Fibroblast of villous mesenchyme (primary cell): ENCODE measurements around the gene FNDC5. TPM values are rescaled to one million over a fixed set of nuclear protein-coding genes. Genes with fewer than 3 reads are reported as not detected.

Experiments
- DNase-seq: peaks from one replicate; pipeline ENCODE4 v3.0.0-alpha.2; 2010; ENCODE audit warnings: low read depth
- H3K4me3 ChIP-seq: 2 replicates; pipeline ENCODE4 v1.5.1; 2011; ENCODE audit warnings: low read depth, mild to moderate bottlenecking, low read length
- total RNA-seq: library from RNA; depleted of rRNA; stranded (reverse); fragments of >200 nt; gene quantifications from 2 replicates; pipeline ENCODE4 v1.2.3, GENCODE V29; 2012
- TF ChIP-seq, protein P1 (sequence below): IDR thresholded peaks from 2 replicates; pipeline ENCODE4 v1.5.1; 2012; ENCODE audit warnings: low read depth, mild to moderate bottlenecking, low read length; ENCODE audit not compliant: insufficient read depth

Gene FNDC5
- total RNA-seq, 1 donor = 0.43 TPM

DNA sequence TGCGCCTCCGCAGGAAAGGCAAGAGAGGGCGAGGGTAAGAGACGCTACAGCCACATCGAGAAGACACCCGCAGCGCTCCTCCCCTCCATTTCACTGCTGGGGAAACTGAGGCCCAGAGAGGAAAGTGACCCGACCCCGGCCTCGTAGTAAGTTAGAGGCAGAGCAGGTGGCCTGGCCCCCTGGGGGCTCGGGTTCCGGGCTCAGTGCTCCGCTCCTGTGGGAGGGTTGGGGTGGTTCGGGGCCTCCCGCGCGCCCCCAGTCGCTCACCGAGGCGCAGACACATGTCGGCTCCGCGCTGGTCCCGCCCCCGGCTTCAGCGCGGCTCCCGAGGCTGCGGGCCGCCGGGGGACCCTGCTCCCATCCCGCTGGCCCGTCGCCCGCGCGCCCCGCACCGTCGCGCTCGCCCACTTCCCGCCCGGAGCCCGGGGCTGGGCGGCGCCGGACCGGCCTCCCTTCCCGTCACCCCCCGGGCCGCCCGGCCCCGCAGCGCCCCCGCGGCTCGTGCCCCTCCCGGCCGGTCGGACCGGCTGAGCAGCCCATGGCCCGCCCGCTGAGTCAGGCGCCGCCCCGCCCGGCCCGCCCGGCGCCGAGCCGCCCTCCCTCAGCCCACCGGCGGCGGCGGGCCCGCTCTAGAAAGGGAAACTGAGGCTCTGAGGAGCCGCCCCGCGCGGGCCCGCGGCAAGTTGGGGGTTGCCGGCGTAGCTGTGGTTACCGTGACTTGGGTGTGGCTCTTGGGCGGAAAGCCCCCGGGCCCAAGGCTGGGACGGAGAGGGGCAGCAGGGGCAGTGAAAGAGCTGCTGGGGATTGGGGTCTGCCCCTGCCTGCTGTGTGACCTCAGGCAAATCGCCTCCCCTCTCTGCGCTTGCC lies 30.5 kb upstream of the FNDC5 start, which contains the start of gene TMEM54:
TMEM54 (minus strand) TSS at position 434 of the 867 bp plus-strand sequence; CDS start at position 283, 151 bp downstream.
- TF ChIP-seq, protein P1, sequence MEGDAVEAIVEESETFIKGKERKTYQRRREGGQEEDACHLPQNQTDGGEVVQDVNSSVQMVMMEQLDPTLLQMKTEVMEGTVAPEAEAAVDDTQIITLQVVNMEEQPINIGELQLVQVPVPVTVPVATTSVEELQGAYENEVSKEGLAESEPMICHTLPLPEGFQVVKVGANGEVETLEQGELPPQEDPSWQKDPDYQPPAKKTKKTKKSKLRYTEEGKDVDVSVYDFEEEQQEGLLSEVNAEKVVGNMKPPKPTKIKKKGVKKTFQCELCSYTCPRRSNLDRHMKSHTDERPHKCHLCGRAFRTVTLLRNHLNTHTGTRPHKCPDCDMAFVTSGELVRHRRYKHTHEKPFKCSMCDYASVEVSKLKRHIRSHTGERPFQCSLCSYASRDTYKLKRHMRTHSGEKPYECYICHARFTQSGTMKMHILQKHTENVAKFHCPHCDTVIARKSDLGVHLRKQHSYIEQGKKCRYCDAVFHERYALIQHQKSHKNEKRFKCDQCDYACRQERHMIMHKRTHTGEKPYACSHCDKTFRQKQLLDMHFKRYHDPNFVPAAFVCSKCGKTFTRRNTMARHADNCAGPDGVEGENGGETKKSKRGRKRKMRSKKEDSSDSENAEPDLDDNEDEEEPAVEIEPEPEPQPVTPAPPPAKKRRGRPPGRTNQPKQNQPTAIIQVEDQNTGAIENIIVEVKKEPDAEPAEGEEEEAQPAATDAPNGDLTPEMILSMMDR = no peak
- H3K4me3 ChIP-seq = peak within 1 kb of the TSS; percentile 68
- DNase-seq = no peak

DNA sequence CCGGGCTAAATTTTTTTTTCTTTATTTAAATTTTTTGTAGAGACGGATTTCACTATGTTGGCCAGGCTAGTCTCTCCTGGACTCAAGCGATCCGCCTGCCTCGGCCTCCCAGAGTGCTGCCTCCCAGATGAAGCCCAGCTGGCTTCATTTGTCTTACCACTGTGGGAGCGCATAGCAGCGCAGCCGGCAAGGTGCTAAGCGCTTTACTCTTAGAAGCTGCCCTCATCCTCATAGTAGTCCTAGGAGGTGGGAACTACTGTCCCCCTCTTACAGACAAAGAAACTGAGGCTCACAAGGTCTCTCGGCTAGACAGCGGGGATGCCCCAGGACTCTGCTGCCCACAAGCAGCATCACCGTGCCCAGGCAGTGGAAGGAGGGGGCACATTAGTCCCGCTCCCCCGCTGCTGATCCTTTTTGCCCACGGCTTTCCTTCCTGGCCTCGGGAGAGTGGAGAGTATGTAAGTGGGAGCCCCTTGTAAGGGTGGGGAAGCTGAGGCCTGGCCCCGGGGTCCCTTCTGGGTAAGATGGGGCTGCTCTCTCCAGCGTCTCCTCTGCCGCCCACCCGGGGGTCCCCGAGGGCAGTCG lies 29.8 kb upstream of the FNDC5 start:
- H3K4me3 ChIP-seq = peak overlapping the region; percentile 68
- DNase-seq = no peak
- TF ChIP-seq, protein P1 = no peak

DNA sequence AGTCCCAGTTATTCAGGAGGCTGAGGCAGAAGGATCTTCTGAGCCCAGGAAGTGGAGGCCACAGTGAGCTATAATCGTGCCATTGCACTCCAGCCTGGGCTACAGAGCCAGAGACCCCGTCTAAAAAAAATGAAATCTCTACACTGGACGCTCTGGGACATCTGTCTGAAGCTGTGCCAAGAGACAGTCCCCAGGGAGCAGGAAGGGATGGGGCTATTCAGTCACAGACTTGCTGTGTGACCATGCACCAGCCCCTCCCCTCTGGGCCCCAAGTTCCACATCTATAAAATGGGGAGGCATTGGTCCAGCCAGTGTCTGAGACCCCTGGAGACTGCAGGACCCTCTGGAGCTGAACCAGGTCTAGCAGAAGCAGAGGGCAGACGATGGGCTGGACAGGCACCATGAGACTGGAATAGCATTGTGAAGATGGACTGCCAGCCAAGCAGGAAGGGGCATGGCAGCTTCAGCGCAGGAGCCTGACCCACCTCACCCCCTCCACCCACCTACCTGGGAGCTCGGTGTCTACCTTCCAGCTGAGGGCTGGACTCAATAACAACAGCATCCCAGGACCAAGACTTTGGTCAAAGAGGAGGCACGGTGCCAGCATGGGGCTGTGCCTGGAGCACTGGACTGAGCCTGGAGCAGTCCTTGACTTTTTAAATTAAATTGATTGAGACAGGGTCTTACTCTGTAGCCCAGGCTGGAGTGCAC lies 29.0 kb upstream of the FNDC5 start:
- TF ChIP-seq, protein P1 = no peak
- no peak overlapping the region for H3K4me3 ChIP-seq
- no peak for DNase-seq

DNA sequence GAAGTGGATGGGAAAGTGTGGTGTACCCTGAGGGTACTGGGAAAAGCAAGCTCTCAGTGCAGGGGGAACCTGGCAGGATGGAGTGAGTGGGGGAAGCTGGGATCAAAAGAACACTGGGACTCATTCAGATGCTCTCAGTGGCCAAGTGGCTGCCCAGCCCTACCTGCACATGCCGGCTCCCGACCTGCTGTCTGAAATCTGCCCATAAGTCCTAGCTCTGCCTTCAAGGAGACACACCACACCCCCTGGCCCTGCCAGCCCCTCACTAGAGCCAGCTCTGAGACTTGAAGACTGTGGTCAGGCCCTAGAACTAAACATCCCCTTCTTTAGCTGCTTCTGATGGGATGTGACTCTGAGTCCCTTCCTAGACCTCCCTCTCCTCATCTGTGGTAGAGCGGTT lies 28.2 kb upstream of the FNDC5 start:
- TF ChIP-seq, protein P1 = no peak
- no peak for DNase-seq

DNA sequence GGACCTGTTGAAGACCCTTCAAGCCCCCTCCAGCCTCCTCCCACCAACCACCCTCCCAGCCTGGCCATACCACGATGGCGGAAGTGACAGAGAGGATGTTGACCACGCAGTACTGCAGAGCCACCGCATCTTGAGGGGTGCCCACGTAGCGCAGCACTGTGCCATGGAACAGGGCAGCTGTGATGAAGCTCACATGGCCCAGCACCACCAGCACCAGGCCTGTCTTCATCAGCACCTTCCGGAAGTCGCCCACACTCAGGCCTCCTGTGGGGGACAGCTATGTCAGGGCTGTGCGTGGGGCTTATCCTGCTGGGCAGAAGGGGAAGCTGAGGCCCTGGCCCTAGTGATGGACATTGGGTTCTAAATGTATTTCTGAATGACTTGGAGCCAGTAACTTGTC lies 27.3 kb upstream of the FNDC5 start:
- TF ChIP-seq, protein P1 = no peak
- DNase-seq = no peak
- H3K4me3 ChIP-seq = no peak overlapping the region

More for the DNA sequence above, 28.2 kb upstream of the FNDC5 start:
- no peak overlapping the region for H3K4me3 ChIP-seq

DNA sequence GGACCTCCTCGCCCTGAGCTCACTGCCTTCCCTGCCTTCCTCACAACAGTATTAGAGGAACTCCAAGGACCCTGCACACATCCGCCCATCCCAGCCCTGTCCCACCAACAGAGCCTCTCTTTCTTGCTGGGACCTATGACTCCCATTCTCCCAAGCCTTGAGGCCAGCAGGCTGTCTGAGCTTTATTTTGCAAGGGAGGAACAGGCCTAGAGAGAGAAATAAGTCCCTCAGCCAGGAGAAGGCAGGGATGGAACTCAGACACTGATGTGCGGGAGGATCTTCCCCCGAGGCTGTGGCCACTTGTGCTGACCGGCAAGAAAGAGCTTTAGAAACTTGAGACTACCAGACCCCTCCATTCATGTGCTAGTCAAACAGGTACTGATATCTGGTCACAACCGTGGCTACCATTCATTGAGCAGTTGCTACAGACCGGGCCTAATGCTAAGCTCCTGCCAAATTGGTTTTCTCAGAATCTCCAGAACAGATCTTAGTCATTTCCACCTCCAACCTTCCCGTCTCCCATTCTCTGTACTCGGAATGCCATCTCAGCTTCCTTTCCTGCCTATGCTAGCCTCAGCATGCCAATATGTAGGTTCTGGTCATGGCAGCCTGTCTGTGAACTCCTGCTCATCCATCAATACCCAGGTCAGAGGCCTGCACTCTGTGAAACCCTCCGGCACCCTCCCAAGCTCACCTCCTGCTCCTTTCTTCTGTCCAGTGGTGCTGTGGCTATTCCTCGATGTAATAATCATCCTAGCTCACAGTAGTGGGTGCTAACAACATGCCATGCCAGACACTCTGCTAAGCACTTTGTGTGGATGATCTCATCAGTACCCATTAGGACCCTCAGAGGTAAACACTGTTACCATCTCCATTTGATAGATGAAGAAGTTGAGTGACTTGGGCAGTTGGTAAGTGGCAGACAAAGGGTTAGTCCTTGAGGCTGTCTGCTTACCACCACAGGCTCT lies 26.7 kb upstream of the FNDC5 start:
- no peak for DNase-seq
- TF ChIP-seq, protein P1 = no peak
- H3K4me3 ChIP-seq = no peak overlapping the region
